ENCODE results near the gene SSMEM1.

The SSMEM1 gene

DNA sequence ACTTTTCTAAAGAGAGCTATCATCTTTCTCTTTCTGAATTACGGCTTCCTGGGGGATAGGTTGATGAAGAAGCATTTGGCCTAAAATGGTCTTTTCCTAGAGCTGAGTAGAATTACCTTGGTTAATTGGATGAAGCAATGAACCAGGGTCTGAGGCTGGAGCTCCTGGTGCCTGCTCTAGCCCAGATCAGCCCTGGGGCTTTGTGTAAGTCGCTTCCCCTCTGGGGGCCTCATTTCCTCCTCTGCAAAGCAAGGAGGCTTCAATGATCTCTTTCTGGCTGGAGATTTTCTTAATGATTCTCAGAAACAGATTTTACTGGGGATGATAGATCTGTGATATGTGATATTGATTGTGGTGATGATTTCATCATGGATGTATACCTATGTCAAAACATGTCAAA, 55.5 kb downstream of the SSMEM1 start:
- H3K36me3 ChIP-seq (ENCODE audit: low read depth) = no peaks in the 10 kb centered on the region
- peaks cover 7% of the 10 kb centered on the region for H3K9me3 ChIP-seq (ENCODE audit: severe bottlenecking)
- no peak overlapping the region for H3K4me3 ChIP-seq (ENCODE audit: severe bottlenecking)
- no peak for DNase-seq (ENCODE audit: low spot score)
- H3K27me3 ChIP-seq (ENCODE audit: insufficient read depth, poor library complexity, severe bottlenecking) = no peaks in the 10 kb centered on the region
- no peak for ATAC-seq (ENCODE audit: low read depth)
- H3K27ac ChIP-seq (ENCODE audit: poor library complexity, severe bottlenecking) = no peak overlapping the region
- H3K4me1 ChIP-seq (ENCODE audit: insufficient read depth, poor library complexity, severe bottlenecking) = no peaks in the 10 kb centered on the region
- TF ChIP-seq, protein P1, sequence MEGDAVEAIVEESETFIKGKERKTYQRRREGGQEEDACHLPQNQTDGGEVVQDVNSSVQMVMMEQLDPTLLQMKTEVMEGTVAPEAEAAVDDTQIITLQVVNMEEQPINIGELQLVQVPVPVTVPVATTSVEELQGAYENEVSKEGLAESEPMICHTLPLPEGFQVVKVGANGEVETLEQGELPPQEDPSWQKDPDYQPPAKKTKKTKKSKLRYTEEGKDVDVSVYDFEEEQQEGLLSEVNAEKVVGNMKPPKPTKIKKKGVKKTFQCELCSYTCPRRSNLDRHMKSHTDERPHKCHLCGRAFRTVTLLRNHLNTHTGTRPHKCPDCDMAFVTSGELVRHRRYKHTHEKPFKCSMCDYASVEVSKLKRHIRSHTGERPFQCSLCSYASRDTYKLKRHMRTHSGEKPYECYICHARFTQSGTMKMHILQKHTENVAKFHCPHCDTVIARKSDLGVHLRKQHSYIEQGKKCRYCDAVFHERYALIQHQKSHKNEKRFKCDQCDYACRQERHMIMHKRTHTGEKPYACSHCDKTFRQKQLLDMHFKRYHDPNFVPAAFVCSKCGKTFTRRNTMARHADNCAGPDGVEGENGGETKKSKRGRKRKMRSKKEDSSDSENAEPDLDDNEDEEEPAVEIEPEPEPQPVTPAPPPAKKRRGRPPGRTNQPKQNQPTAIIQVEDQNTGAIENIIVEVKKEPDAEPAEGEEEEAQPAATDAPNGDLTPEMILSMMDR (IDR thresholded peaks at IDR 0.05; ENCODE audit: poor library complexity, severe bottlenecking) = no peak
